CD4-positive, alpha-beta T cell (primary cell): ENCODE data around the gene TSKS. TPM values are rescaled to one million over a fixed set of nuclear protein-coding genes. Genes with fewer than 3 reads are reported as not detected.

Source experiments
- ATAC-seq: fragments of 200-7000 bp; cut with Tn5 transposase; one replicate; pipeline ENCODE4 v1.10.0; 2022; ENCODE audit warnings: mild to moderate bottlenecking; ENCODE audit not compliant: poor library complexity
- CTCF ChIA-PET: fragments of 350-600 bp; sonication (Branson Sonifier 250); formaldehyde crosslinking; loops from one replicate; lab custom pipeline; 2021; ENCODE audit warnings: antibody characterized with exemption, inconsistent platforms; lab: Charles Lee
- POLR2A ChIA-PET: fragments of 350-600 bp; sonication (Branson Sonifier 250); formaldehyde crosslinking; loops from one replicate; lab custom pipeline; 2021; ENCODE audit warnings: antibody characterized with exemption, inconsistent platforms; lab: Charles Lee
- DNase-seq, 14 experiments: peaks; one replicate each; pipeline ENCODE4 v3.0.0-alpha.2; 2013 to 2020; ENCODE audit warnings: mixed read lengths in 2 of 14
- H3K27ac ChIP-seq, 2 donors: one replicate each; pipeline versions ENCODE4 v1.5.1 to v1.7.0; 2013; ENCODE audit warnings: low read length in 2 of 2, low read depth in 1 of 2, mild to moderate bottlenecking in 1 of 2
- H3K27me3 ChIP-seq, 2 experiments: 1 replicate in 1 of 2; 2 replicates in 1 of 2; pipeline versions ENCODE4 v1.6.1 to v1.7.0; 2013; ENCODE audit warnings: low read length in 2 of 2, control low read depth in 1 of 2, mild to moderate bottlenecking in 1 of 2, moderate library complexity in 1 of 2; ENCODE audit not compliant: insufficient read depth in 2 of 2, control insufficient read depth in 1 of 2
- H3K36me3 ChIP-seq: one replicate; pipeline ENCODE4 v1.6.1; 2013; ENCODE audit warnings: low read length, control low read depth; ENCODE audit not compliant: insufficient read depth
- H3K4me1 ChIP-seq: one replicate; pipeline ENCODE4 v1.6.1; 2013; ENCODE audit warnings: low read length, control low read depth; ENCODE audit not compliant: insufficient read depth
- H3K4me3 ChIP-seq: one replicate; pipeline ENCODE4 v1.5.1; 2013; ENCODE audit warnings: mild to moderate bottlenecking, low read length, moderate library complexity
- H3K9me3 ChIP-seq, 2 experiments: 1 replicate in 1 of 2; 2 replicates in 1 of 2; pipeline versions ENCODE4 v1.6.1 to v1.7.0; 2013; ENCODE audit warnings: low read length in 2 of 2, mild to moderate bottlenecking in 2 of 2, control low read depth in 1 of 2, moderate library complexity in 1 of 2; ENCODE audit not compliant: control insufficient read depth in 1 of 2, insufficient read depth in 1 of 2
- H3K27ac Mint-ChIP-seq: one replicate; pipeline ENCODE4 v1.8.0; 2020; ENCODE audit warnings: mixed read lengths
- H3K27me3 Mint-ChIP-seq: one replicate; pipeline ENCODE4 v1.8.0; 2021; ENCODE audit warnings: mixed read lengths
- H3K36me3 Mint-ChIP-seq: one replicate; pipeline ENCODE4 v1.8.0; 2021; ENCODE audit warnings: low read depth, mixed read lengths
- H3K4me1 Mint-ChIP-seq: one replicate; pipeline ENCODE4 v1.8.0; 2021; ENCODE audit warnings: low read depth, mixed read lengths
- H3K4me3 Mint-ChIP-seq: one replicate; pipeline ENCODE4 v1.8.0; 2020; ENCODE audit warnings: mild to moderate bottlenecking, mixed read lengths
- H3K9me3 Mint-ChIP-seq: one replicate; pipeline ENCODE4 v1.8.0; 2020; ENCODE audit warnings: mixed read lengths
- CTCF ChIP-seq: fragments of 200-600 bp; IDR thresholded peaks from one replicate; pipeline ENCODE4 v1.8.0; 2022; ENCODE audit warnings: antibody characterized with exemption, mild to moderate bottlenecking
- intact Hi-C, 2 experiments: fragments of 100-400 bp; cut with DNase I in 1 of 2; cut with micrococcal nuclease in 1 of 2; formaldehyde crosslinking; loops; one replicate each; pipeline versions ENCODE4 v1.15.1 to v1.9.0; 2023 to 2025; cut with DNase I, micrococcal nuclease
- total RNA-seq, 174 experiments: library from RNA in 2 of 174; stranded (reverse) in 2 of 174; gene quantifications; one replicate each; pipeline ENCODE4 v1.2.3 and lab custom pipeline; 2021 to 2026

TSKS gene
- total RNA-seq, 2 experiments from 2014 or later: 2.1 to 2.9 TPM

DNA sequence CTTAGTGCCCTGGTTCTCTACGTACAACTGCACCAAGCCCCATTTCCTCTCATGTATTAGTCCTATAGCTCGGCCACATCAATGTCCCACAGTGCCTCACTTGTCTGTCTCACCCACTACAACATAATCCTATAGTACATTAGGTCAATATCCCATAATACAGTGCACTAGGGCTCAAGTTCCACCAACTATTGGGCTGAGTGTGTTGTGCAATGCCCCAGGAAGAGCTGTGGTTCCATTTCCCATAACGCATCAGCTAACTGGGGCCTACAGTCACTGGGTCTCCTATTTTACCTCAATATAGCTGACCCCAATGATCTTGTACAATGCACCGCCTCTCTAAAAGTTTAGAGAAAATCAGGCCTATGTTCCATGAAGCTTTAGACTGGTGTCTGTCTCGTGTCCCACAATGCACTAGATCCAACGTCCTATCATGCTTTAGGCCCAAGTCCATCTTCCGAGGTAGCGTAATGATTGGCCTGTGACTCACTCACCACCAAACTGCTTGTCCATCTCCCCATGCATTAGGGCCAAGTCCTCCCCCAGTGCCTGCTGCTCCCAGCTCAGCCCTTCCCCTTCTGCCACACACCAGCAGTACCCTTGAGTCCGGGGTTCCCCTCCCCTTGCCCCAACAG, 21.8 kb downstream of the TSKS start:
- peaks cover 7% of the 10 kb centered on the region for H3K4me1 ChIP-seq
- POLR2A ChIA-PET: no interaction called here
- no peak overlapping the region for H3K4me3 Mint-ChIP-seq
- no peak overlapping the region for H3K27ac ChIP-seq
- H3K27me3 Mint-ChIP-seq: no peaks in the 10 kb centered on the region
- no peak overlapping the region for H3K4me3 ChIP-seq
- H3K27me3 ChIP-seq: no peaks in the 10 kb centered on the region
- H3K9me3 ChIP-seq: peaks cover 0 to 5% of the 10 kb centered on the region in 2 experiments
- CTCF ChIA-PET: no interaction called here
- intact Hi-C loops: no loop called here
- ATAC-seq: no peak
- DNase-seq: no peak
- no peak overlapping the region for H3K27ac Mint-ChIP-seq
- H3K36me3 ChIP-seq: no peaks in the 10 kb centered on the region
- TF ChIP-seq CTCF: no peak
- no peaks in the 10 kb centered on the region for H3K4me1 Mint-ChIP-seq
- H3K36me3 Mint-ChIP-seq: no peaks in the 10 kb centered on the region
- no peaks in the 10 kb centered on the region for H3K9me3 Mint-ChIP-seq

DNA sequence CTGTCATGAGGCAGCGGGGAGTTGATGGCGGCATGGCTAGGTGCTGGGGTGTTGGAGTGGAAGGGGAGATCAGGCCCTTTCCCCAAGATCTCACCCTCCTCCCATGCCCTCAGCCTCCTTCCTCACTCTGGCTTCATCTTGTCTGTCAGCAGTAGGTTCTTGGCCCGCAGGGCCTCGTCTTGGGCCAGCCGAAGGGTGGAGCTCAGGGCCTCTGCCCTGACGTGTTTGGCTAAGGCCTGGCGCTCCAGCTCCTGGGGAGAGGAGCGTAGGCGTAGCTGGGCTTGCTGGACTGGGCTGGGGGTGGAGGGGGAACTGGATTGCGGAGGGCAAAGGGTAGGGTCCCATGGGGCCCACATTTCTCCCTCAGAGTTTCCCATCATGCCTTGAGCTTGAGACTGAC, 23.2 kb downstream of the TSKS start:
- no peaks in the 10 kb centered on the region for H3K36me3 Mint-ChIP-seq
- H3K27me3 Mint-ChIP-seq: no peaks in the 10 kb centered on the region
- no peak for TF ChIP-seq CTCF
- intact Hi-C loops: no loop called here
- no peaks in the 10 kb centered on the region for H3K36me3 ChIP-seq
- no peak overlapping the region for H3K4me3 Mint-ChIP-seq
- DNase-seq: no peak
- H3K4me3 ChIP-seq: no peak overlapping the region
- no peaks in the 10 kb centered on the region for H3K27me3 ChIP-seq
- ChIA-PET POLR2A (no interaction called here), CTCF (no interaction called here)
- H3K27ac Mint-ChIP-seq: no peak overlapping the region
- no peak overlapping the region for H3K27ac ChIP-seq
- H3K9me3 Mint-ChIP-seq: no peaks in the 10 kb centered on the region
- no peak for ATAC-seq
- no peaks in the 10 kb centered on the region for H3K4me1 Mint-ChIP-seq
- H3K4me1 ChIP-seq: peaks cover 2% of the 10 kb centered on the region
- H3K9me3 ChIP-seq: peaks cover 0 to 1% of the 10 kb centered on the region in 2 experiments

DNA sequence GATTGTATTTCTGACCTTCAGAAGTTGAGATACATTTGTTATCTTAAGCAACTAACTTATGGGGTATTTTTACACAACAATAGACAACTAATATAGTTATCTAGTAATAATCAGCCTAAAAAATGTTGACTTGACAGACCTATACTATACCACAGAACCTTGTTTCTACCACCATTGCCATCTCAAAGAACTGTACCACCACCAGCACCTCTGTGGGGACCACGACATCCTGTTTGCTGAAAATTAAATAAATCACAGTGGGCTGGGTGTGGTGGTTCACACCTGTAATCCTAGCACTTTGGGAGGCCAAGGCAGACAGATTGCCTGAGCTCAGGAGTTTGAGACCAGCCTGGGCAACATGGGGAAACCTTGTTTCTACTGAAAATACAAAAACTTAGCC, 24.0 kb downstream of the TSKS start:
- no peaks in the 10 kb centered on the region for H3K36me3 Mint-ChIP-seq
- H3K4me3 Mint-ChIP-seq: no peak overlapping the region
- Histone ChIP-seq H3K9me3 (no peaks in the 10 kb centered on the region), H3K36me3 (no peaks in the 10 kb centered on the region), H3K27ac (no peak overlapping the region), H3K4me1 (peaks cover 2% of the 10 kb centered on the region), H3K27me3 (no peaks in the 10 kb centered on the region), H3K4me3 (no peak overlapping the region)
- DNase-seq (no peak), ATAC-seq (no peak)
- intact Hi-C loops: no loop called here
- H3K4me1 Mint-ChIP-seq: no peaks in the 10 kb centered on the region
- ChIA-PET CTCF (no interaction called here), POLR2A (no interaction called here)
- TF ChIP-seq CTCF: no peak
- no peaks in the 10 kb centered on the region for H3K9me3 Mint-ChIP-seq
- no peak overlapping the region for H3K27ac Mint-ChIP-seq
- H3K27me3 Mint-ChIP-seq: no peaks in the 10 kb centered on the region
